Endodermal cell (in vitro differentiated cells): ENCODE measurements around the gene SPOP. TPM values are rescaled to one million over a fixed set of nuclear protein-coding genes. Genes with fewer than 3 reads are reported as not detected.

Experiments used
- DNase-seq: peaks from one replicate; pipeline ENCODE4 v3.0.0-alpha.2; 2017
- H3K27ac ChIP-seq: 2 replicates; pipeline ENCODE4 v1.5.1; 2013; ENCODE audit warnings: mild to moderate bottlenecking, low read depth, low read length, moderate library complexity
- H3K27me3 ChIP-seq: 2 replicates; pipeline ENCODE4 v1.6.1; 2013; ENCODE audit warnings: mild to moderate bottlenecking, low read length, moderate library complexity; ENCODE audit not compliant: insufficient read depth, control insufficient read depth, poor library complexity, severe bottlenecking
- H3K36me3 ChIP-seq: 2 replicates; pipeline ENCODE4 v1.7.0; 2013; ENCODE audit warnings: mild to moderate bottlenecking, low read length, moderate library complexity; ENCODE audit not compliant: control insufficient read depth, insufficient read depth
- H3K4me1 ChIP-seq: one replicate; pipeline ENCODE4 v1.7.0; 2013; ENCODE audit warnings: low read length; ENCODE audit not compliant: control insufficient read depth, insufficient read depth
- H3K4me3 ChIP-seq: 2 replicates; pipeline ENCODE4 v1.5.1; 2013; ENCODE audit warnings: mild to moderate bottlenecking, low read length, moderate library complexity
- H3K9ac ChIP-seq: 2 replicates; pipeline ENCODE4 v1.6.1; 2013; ENCODE audit warnings: mild to moderate bottlenecking, low read length, moderate library complexity; ENCODE audit not compliant: poor library complexity, severe bottlenecking; ENCODE audit errors: extremely low read depth
- H3K9me3 ChIP-seq: 2 replicates; pipeline ENCODE4 v1.6.1; 2013; ENCODE audit warnings: mild to moderate bottlenecking, low read length, moderate library complexity; ENCODE audit not compliant: control insufficient read depth
- H3K27ac Mint-ChIP-seq: 2 replicates; pipeline ENCODE4 v1.8.0; 2020; ENCODE audit warnings: mixed read lengths
- H3K27me3 Mint-ChIP-seq: 2 replicates; pipeline ENCODE4 v1.8.0; 2021; ENCODE audit warnings: mild to moderate bottlenecking, mixed read lengths; ENCODE audit not compliant: insufficient read depth
- H3K36me3 Mint-ChIP-seq: 2 replicates; pipeline ENCODE4 v1.8.0; 2020; ENCODE audit warnings: low read depth, mixed read lengths
- H3K4me1 Mint-ChIP-seq: 2 replicates; pipeline ENCODE4 v1.8.0; 2020; ENCODE audit warnings: mixed read lengths
- H3K4me3 Mint-ChIP-seq: 2 replicates; pipeline ENCODE4 v1.8.0; 2020; ENCODE audit warnings: mild to moderate bottlenecking, moderate library complexity, mixed read lengths
- H3K9me3 Mint-ChIP-seq: 2 replicates; pipeline ENCODE4 v1.8.0; 2020; ENCODE audit warnings: mild to moderate bottlenecking, mixed read lengths
- CTCF ChIP-seq: fragments of 200-600 bp; sonication (generic); conservative IDR thresholded peaks from 2 replicates; pipeline ENCODE4 v1.5.0; 2021; ENCODE audit warnings: antibody characterized with exemption, mild to moderate bottlenecking
- WGBS, 2 experiments: methylation state at CpG; one replicate each; pipeline versions ENCODE4 v1.1.5 to v1.1.7; 2013; ENCODE audit warnings: missing lambda C conversion rate in 2 of 2, mixed read lengths in 1 of 2; ENCODE audit not compliant: insufficient coverage in 1 of 2, insufficient read length in 1 of 2; 5-methylcytosine and 5-hydroxymethylcytosine counted together
- total RNA-seq, 2 donors: library from RNA; stranded (reverse); fragmentation: NEBNext Ultra II Directional in 1 of 2; extraction: Animal tissue kit (Norgen Biotek cat#: 25700) in 1 of 2; gene quantifications; 2 replicates in 1 of 2; 3 replicates in 1 of 2; pipeline ENCODE4 v1.2.1, GENCODE V29; 2021

The SPOP gene
- total RNA-seq, 2 donors from 2014 or later = 39.9 to 41.3 TPM

DNA sequence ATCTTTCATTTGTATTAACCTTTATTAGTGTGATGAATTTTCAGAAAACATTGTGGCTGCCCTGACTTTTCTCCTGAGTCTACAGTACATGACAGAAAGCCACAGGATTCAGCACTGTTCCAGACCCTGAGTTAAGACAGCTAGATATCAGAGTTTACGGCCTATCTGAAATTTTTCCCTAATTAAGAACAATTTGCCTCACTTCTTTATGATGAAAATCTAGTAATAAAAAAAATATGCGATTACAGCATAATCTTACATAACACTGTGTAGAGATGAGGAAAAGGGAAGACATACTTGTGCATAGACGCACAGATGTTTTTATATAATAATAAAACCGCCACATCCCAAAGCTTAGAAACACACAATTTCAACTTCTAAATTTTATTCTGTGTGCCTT lies 7.3 kb downstream of the SPOP start:
- TF ChIP-seq CTCF = no peak
- 100% methylated on average over 2 of the region's 4 CpGs; no CpG with 5 or more reads in 1 of the 2 experiments for WGBS, 2 experiments
- Histone ChIP-seq H3K27me3 (no peaks in the 10 kb centered on the region), H3K27ac (no peak overlapping the region), H3K4me3 (no peak overlapping the region), H3K4me1 (no peaks in the 10 kb centered on the region), H3K36me3 (peaks cover 10% of the 10 kb centered on the region), H3K9me3 (no peaks in the 10 kb centered on the region), H3K9ac (no peak overlapping the region)
- Mint-ChIP-seq H3K27ac (no peak overlapping the region), H3K4me1 (peaks cover 8% of the 10 kb centered on the region), H3K9me3 (no peaks in the 10 kb centered on the region), H3K36me3 (peaks cover 32% of the 10 kb centered on the region), H3K4me3 (no peak overlapping the region), H3K27me3 (no peaks in the 10 kb centered on the region)
- DNase-seq = no peak

- H3K27ac Mint-ChIP-seq = no peak overlapping the region
- Histone ChIP-seq H3K36me3 (peaks cover 5% of the 10 kb centered on the region), H3K9ac (no peak overlapping the region), H3K4me3 (no peak overlapping the region), H3K27me3 (no peaks in the 10 kb centered on the region), H3K27ac (no peak overlapping the region), H3K4me1 (no peaks in the 10 kb centered on the region), H3K9me3 (no peaks in the 10 kb centered on the region)
- H3K27me3 Mint-ChIP-seq = no peaks in the 10 kb centered on the region
- H3K36me3 Mint-ChIP-seq = peaks cover 28% of the 10 kb centered on the region
- DNase-seq = no peak
- no peak for TF ChIP-seq CTCF
- H3K4me3 Mint-ChIP-seq = no peak overlapping the region
- WGBS, 2 experiments = 100% methylated on average over 1 of the region's 1 CpG
- H3K9me3 Mint-ChIP-seq = no peaks in the 10 kb centered on the region
- peaks cover 3% of the 10 kb centered on the region for H3K4me1 Mint-ChIP-seq
Measured at GRCh38 chr17:49670002-49670401, 7.9 kb downstream of the SPOP start.

GRCh38 chr17:49667854-49668253 lies 10.0 kb downstream of the SPOP start:
- H3K27me3 Mint-ChIP-seq = no peaks in the 10 kb centered on the region
- TF ChIP-seq CTCF = no peak
- H3K27ac ChIP-seq = no peak overlapping the region

More at GRCh38 chr17:49667854-49668253, 10.0 kb downstream of the SPOP start:
- no peaks in the 10 kb centered on the region for H3K4me1 ChIP-seq
- no peak overlapping the region for H3K9ac ChIP-seq
- no peaks in the 10 kb centered on the region for H3K27me3 ChIP-seq
- DNase-seq = no peak
- WGBS, 2 experiments = no CpG with 5 or more reads among the region's 2 CpGs
- H3K4me3 ChIP-seq = no peak overlapping the region
- no peaks in the 10 kb centered on the region for H3K4me1 Mint-ChIP-seq
- peaks cover 15% of the 10 kb centered on the region for H3K9me3 ChIP-seq
- no peak overlapping the region for H3K27ac Mint-ChIP-seq
- peaks cover 6% of the 10 kb centered on the region for H3K9me3 Mint-ChIP-seq
- peaks cover 18% of the 10 kb centered on the region for H3K36me3 ChIP-seq
- H3K4me3 Mint-ChIP-seq = no peak overlapping the region
- peaks cover 37% of the 10 kb centered on the region for H3K36me3 Mint-ChIP-seq
